Stomach smooth muscle (tissue), 2 donors: Measurements from ENCODE around the gene UPP2.

Experiments
- H3K27ac ChIP-seq: one replicate; pipeline ENCODE4 v1.7.0; 2013; ENCODE audit warnings: mild to moderate bottlenecking, low read length, inconsistent platforms
- H3K27me3 ChIP-seq, 2 donors: one replicate each; pipeline ENCODE4 v1.7.0; 2013; ENCODE audit warnings: low read length in 2 of 2; ENCODE audit not compliant: insufficient read depth in 2 of 2, control insufficient read depth in 1 of 2
- H3K36me3 ChIP-seq, 2 donors: one replicate each; pipeline ENCODE4 v1.7.0; 2013; ENCODE audit warnings: low read length in 2 of 2; ENCODE audit not compliant: control insufficient read depth in 2 of 2, insufficient read depth in 2 of 2
- H3K4me1 ChIP-seq: one replicate; pipeline ENCODE4 v1.7.0; 2013; ENCODE audit warnings: low read length; ENCODE audit not compliant: control insufficient read depth, insufficient read depth
- H3K4me3 ChIP-seq, 2 donors: one replicate each; pipeline ENCODE4 v1.7.0; 2013; ENCODE audit warnings: low read length in 2 of 2
- H3K9ac ChIP-seq, 2 donors: one replicate each; pipeline ENCODE4 v1.7.0; 2013; ENCODE audit warnings: low read length in 2 of 2, mild to moderate bottlenecking in 1 of 2
- H3K9me3 ChIP-seq, 2 donors: one replicate each; pipeline ENCODE4 v1.7.0; 2013; ENCODE audit warnings: low read length in 2 of 2; ENCODE audit not compliant: control insufficient read depth in 2 of 2
- donor health status: healthy.
- donor health status: Pancreatic carcinoma.

UPP2 gene

DNA sequence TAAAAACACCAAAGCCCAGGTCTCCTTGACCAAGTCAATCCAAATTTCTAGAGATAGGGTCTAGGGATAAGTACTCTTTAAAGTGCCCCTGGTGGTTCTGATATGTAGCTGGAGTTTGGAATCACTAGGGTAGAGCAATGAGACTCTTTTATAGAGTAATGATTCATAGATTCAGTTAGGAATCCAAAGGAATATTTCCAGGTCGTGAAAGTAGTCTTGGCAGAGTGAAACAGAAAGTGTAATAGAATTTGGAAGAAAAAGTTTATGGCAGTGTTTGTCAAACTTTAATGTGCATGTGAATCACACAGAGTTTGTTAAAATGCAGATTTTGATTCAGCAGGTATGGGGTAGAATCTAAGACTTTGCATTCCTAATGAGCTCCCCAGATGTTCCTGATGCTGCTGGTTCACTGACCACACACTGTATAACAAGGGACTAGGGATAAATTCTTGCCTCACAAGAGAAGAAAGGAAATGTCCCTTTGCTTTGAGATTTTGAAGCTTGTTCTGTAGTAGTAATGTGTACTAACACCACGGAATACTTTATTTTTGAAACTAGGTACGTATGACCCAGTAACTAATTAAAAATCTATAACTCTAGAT is 1.8 kb downstream of the UPP2 start:
- Histone ChIP-seq H3K4me3 (no peak overlapping the region), H3K4me1 (no peaks in the 10 kb centered on the region), H3K36me3 (no peaks in the 10 kb centered on the region), H3K27ac (no peak overlapping the region), H3K9ac (no peak overlapping the region), H3K9me3 (no peaks in the 10 kb centered on the region), H3K27me3 (no peaks in the 10 kb centered on the region)

DNA sequence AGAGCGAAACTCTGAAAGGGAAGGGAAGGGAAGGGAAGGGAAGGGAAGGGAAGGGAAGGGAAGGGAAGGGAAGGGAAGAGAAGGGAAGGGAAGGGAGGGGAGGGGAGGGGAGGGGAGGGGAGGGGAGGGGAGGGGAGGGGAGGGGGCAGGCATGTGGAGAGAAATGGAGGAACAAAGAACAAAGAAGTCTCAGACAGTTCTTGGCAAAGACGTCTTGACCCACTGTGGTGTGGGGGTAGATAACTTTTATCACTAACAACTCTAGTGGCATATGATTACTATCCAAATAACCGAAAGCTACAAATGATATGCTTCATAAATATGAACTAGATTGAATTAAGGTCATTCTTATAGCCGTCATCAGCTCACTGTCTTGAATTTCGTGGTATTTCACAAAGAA is 3.2 kb downstream of the UPP2 start:
- Histone ChIP-seq H3K27ac (no peak overlapping the region), H3K36me3 (no peaks in the 10 kb centered on the region), H3K9ac (no peak overlapping the region), H3K4me3 (no peak overlapping the region), H3K4me1 (no peaks in the 10 kb centered on the region), H3K9me3 (no peaks in the 10 kb centered on the region), H3K27me3 (no peaks in the 10 kb centered on the region)

DNA sequence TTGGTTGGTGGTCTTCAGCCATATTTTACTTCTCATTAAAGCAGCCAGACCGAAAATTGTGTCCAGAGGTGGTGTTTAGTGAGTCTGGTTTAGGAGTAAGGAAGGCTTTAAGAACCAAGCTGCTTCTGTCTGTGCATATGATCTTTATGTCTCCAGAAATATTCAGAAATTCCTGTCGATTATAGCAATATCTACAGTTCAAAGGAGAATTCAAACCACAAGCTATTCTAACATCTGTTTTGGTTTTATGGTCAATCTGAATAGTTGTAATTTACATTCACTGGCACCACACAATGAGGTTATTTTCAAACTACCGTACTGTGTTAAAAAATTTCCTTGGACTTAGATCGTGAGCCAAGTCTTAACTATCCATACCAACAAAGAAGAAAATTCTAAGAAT is 11.3 kb downstream of the UPP2 start:
- Histone ChIP-seq H3K27ac (no peak overlapping the region), H3K36me3 (no peaks in the 10 kb centered on the region), H3K9me3 (no peaks in the 10 kb centered on the region), H3K4me1 (no peaks in the 10 kb centered on the region), H3K4me3 (no peak overlapping the region), H3K27me3 (no peaks in the 10 kb centered on the region), H3K9ac (no peak overlapping the region)

DNA sequence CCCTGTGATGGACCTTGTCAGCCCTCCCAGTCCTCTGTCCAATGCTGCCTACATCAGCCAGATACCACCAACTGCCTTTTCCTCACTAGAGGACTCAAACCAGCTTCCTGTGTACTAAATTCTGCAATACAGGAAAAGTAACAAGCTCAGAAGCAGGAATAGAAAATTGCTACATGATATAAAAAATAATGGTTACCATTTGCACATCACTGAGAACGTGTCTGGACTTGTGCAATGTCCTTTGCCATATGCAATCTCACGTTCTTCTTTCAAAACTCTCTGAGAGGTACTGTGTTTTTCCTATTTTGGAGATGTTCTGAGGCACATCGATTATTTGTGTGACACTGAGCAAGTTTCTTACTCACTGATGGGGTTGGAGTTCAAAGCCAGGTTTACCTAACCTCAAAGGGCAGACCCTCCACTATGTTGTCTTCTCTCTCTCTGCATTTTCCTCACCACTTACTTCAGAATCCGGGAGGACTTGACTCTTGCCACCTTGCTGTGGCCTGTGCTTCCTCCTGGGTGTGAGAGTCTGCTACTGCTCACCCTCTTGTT is 12.1 kb downstream of the UPP2 start:
- no peak overlapping the region for H3K4me3 ChIP-seq
- no peak overlapping the region for H3K9ac ChIP-seq
- H3K27ac ChIP-seq = no peak overlapping the region

DNA sequence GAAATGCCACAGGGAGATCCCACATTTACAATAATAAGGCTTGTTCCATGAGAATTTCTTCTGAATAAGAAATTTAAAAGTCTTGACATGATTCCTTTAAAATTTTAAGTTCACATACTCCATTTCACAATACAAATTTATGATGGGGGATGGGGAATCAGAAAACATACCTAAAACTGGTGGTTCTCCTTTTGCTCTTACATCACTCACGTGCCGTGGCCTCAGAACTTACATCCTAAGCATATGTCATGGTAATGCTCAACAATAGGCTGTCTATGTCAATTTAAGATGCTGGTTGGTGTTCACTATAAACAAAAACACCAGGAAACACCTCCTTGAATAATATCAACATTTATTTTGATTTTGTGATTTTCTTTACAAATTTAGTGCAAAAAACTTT is 12.8 kb downstream of the UPP2 start:
- H3K4me1 ChIP-seq = no peaks in the 10 kb centered on the region
- no peaks in the 10 kb centered on the region for H3K27me3 ChIP-seq
- no peaks in the 10 kb centered on the region for H3K36me3 ChIP-seq
- H3K9ac ChIP-seq = no peak overlapping the region
- no peak overlapping the region for H3K4me3 ChIP-seq
- no peak overlapping the region for H3K27ac ChIP-seq
- no peaks in the 10 kb centered on the region for H3K9me3 ChIP-seq

More for the DNA sequence above, 12.1 kb downstream of the UPP2 start:
- H3K4me1 ChIP-seq = no peaks in the 10 kb centered on the region
- H3K9me3 ChIP-seq = no peaks in the 10 kb centered on the region
- no peaks in the 10 kb centered on the region for H3K27me3 ChIP-seq
- no peaks in the 10 kb centered on the region for H3K36me3 ChIP-seq

DNA sequence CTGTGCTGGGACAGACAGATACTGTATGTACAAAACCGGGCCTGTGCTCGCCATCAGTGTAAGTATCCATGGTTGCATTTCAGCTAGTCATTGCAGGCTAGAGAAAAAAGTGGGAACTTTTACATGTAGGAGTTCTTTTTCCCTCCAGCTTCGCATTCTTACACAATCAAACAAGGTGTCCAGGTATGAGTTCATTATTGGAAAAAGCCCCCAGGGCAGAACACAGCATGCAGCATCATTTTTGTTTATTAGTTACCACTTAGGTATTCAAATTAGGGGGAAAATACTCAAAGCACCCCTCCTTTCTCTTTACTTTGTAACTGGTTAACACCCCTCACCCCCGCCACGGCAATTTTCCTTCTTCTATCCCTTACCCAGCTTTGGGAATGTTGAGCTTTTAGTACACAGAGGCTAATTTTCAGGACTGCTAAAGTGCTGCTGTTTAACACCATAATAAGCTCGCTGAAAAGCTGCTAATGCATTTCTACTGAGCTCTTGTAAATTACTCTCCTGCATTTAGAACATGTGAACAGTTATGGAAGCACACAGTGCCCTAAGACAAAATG is 13.6 kb downstream of the UPP2 start:
- Histone ChIP-seq H3K27ac (no peak overlapping the region), H3K9me3 (no peaks in the 10 kb centered on the region), H3K9ac (no peak overlapping the region), H3K36me3 (no peaks in the 10 kb centered on the region), H3K4me1 (no peaks in the 10 kb centered on the region), H3K27me3 (no peaks in the 10 kb centered on the region), H3K4me3 (no peak overlapping the region)

DNA sequence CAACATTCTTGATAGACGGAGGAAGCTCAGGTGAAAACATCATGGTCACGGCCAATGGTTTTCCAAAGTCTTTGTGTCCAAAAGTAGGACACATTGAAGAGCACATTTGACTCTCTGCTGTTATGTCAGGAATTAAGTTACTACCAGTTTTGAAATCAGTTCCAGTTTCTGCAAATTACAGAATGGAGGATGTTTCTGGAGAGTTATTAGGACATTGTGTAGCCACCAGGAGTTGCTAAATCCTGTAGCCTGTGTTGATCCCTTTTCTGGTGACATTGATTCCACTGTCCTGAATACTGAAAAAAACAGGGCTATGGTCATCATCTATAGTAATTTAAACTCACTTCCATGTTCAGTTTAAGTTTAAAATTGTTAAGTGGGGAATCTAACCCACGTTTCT is 15.3 kb downstream of the UPP2 start:
- Histone ChIP-seq H3K4me3 (no peak overlapping the region), H3K27me3 (no peaks in the 10 kb centered on the region), H3K9ac (no peak overlapping the region), H3K9me3 (no peaks in the 10 kb centered on the region), H3K27ac (no peak overlapping the region), H3K4me1 (no peaks in the 10 kb centered on the region), H3K36me3 (no peaks in the 10 kb centered on the region)

DNA sequence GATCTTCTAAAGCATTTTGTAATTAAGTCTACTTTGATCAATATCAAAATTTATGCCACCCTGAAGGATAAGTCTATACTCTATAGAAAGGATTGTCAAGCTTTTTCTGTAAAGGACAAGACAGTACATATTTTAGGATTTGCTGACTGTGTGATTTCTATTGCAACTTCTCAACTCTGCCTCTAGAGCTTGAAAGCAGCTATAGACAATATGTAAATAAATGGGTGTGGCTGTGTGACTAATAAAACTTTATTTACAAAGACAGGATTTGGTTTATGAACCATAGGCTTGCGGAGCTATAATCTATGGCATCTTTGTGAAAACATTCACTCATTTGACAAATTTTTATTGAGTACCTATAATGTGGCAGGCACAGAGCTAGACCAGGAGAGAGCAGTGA is 18.4 kb downstream of the UPP2 start:
- Histone ChIP-seq H3K36me3 (no peaks in the 10 kb centered on the region), H3K9me3 (no peaks in the 10 kb centered on the region), H3K27me3 (no peaks in the 10 kb centered on the region), H3K4me3 (no peak overlapping the region), H3K27ac (no peak overlapping the region), H3K9ac (no peak overlapping the region), H3K4me1 (no peaks in the 10 kb centered on the region)

DNA sequence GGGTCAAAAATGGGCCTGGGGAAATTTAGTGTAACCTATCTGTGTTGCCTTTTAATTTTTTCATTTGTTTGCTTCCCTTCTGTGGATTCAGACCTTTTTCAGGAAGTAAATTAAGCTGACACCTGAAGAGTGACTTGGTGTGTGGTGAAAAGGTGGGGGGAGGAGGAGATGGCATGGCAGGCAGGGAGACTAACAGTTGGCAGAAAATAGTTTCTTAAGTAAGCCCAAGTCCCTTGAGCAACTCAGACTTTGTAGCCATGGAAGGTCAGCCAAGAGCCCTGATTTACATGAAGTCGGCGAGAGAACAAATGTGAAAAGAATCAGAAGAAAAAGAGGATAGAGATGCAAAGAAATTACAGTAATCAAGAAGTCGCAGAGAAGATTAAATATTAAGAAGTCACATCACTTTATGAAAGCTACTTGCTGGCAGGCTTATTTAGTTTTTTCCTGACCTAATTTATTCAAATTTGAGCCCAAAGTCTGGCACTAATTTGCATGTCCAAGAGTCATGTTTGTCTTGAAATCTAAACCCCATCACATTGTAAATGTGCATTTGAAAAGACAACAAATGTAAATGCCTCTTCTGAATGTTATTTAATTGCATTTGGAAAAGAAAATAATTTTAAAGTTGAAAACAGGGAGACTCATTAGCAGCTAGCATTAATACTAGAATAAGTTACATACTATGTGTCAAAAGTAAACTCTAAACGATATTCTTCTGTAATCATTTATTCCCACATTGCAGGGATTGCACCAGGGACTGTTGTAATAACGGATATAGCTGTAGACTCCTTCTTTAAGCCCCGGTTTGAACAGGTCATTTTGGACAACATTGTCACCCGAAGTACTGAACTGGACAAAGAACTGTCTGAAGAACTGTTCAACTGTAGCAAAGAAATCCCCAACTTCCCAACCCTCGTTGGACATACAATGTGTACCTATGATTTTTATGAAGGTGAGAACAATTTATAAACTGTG is 19.3 kb downstream of the UPP2 start:
- Histone ChIP-seq H3K27ac (no peak overlapping the region), H3K4me1 (no peaks in the 10 kb centered on the region), H3K27me3 (no peaks in the 10 kb centered on the region), H3K9me3 (no peaks in the 10 kb centered on the region), H3K9ac (no peak overlapping the region), H3K36me3 (no peaks in the 10 kb centered on the region), H3K4me3 (no peak overlapping the region)

DNA sequence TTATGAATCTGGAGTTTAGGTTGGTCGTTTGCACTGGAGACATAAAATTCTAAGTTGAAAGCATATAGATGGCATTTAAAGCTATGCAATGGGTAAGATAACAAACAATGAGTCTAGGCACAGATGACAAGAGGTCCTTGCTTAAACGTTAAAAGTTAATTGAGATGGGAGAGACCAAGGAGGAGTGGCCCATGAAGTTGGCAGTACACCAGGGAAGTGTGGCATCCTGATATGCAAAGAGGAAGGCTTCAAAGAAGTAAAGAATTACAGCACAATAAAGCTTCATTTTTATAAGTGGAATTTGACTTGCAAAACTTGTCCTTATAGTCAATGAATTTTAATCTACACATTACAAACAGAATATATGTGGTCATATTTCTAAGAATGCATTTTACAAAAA is 23.2 kb downstream of the UPP2 start:
- Histone ChIP-seq H3K9ac (no peak overlapping the region), H3K4me1 (no peaks in the 10 kb centered on the region), H3K9me3 (no peaks in the 10 kb centered on the region)

More for the DNA sequence above, 23.2 kb downstream of the UPP2 start:
- H3K27ac ChIP-seq = no peak overlapping the region
- H3K36me3 ChIP-seq = no peaks in the 10 kb centered on the region
- H3K4me3 ChIP-seq = no peak overlapping the region
- peaks cover 0 to 2% of the 10 kb centered on the region in 2 donors for H3K27me3 ChIP-seq
